Retinal pigment epithelial cell (primary cell): ENCODE data around the gene CDC42BPG.

Source experiments
- DNase-seq: peaks from one replicate; pipeline ENCODE4 v3.0.0-alpha.2; 2010; ENCODE audit warnings: low read depth
- H3K4me3 ChIP-seq: 2 replicates; pipeline ENCODE4 v1.5.1; 2011; ENCODE audit warnings: mild to moderate bottlenecking, low read length, control low read depth, moderate library complexity
- CTCF ChIP-seq: conservative IDR thresholded peaks from 2 replicates; pipeline ENCODE4 v1.5.1; 2011; ENCODE audit warnings: low read depth, low read length, control low read depth, inconsistent platforms

The CDC42BPG gene

GRCh38 chr11:64792482-64792881, 52.0 kb downstream of the CDC42BPG start:
- DNase-seq = no peak
- H3K4me3 ChIP-seq = no peak overlapping the region
- TF ChIP-seq CTCF = no peak

- no peak overlapping the region for H3K4me3 ChIP-seq
- no peak for DNase-seq
- no peak for TF ChIP-seq CTCF
These were observed 52.6 kb downstream of the CDC42BPG start for GRCh38 chr11:64791781-64792291.

GRCh38 chr11:64790205-64791095, 54.0 kb downstream of the CDC42BPG start:
- H3K4me3 ChIP-seq = no peak overlapping the region
- no peak for DNase-seq

GRCh38 chr11:64789331-64790204, 54.9 kb downstream of the CDC42BPG start:
- DNase-seq = no peak
- no peak overlapping the region for H3K4me3 ChIP-seq
- no peak for TF ChIP-seq CTCF

More at GRCh38 chr11:64790205-64791095, 54.0 kb downstream of the CDC42BPG start:
- TF ChIP-seq CTCF = no peak

GRCh38 chr11:64788321-64789215, 55.9 kb downstream of the CDC42BPG start:
- DNase-seq = no peak

More at GRCh38 chr11:64788321-64789215, 55.9 kb downstream of the CDC42BPG start:
- no peak overlapping the region for H3K4me3 ChIP-seq
- TF ChIP-seq CTCF = no peak
